SK-N-MC (cell line): Measurements from ENCODE around the gene MIF4GD.

Experiments used
- EZH2 ChIP-seq: fragments of 200-600 bp; sonication (generic); IDR thresholded peaks from one replicate; pipeline ENCODE4 v1.6.1; 2017; ENCODE audit warnings: antibody characterized with exemption
- POLR2AphosphoS5 ChIP-seq: IDR thresholded peaks from 2 replicates; pipeline ENCODE4 v1.6.1; 2012; ENCODE audit warnings: mild to moderate bottlenecking, low read depth, low read length, borderline replicate concordance

GRCh38 chr17:75308732-75309629 is 38.0 kb upstream of the MIF4GD start:
- TF ChIP-seq POLR2AphosphoS5 (no peak), EZH2 (no peak)
